Measurements from ENCODE around the gene CLEC7A. TPM values are rescaled to one million over a fixed set of nuclear protein-coding genes. Genes with fewer than 3 reads are reported as not detected.

The CLEC7A gene
- total and polyA plus RNA-seq, 9 of the 15 experiments (the other 6 are each of a cell fraction or from before 2014, with no cell fraction given): 0.16 TPM; not detected in 8

GRCh38 chr12:10102322-10102721 lies 27.7 kb downstream of the CLEC7A start (continued):
- TF ChIP-seq ARID3A (IDR thresholded peaks at IDR 0.05; ENCODE audit: borderline replicate concordance, low read depth, low read length) (no peak), POLR2A (conservative IDR thresholded peaks at IDR 0.05) (no peak)

GRCh38 chr12:10101648-10102220 lies 28.3 kb downstream of the CLEC7A start:
- Histone ChIP-seq H3K9me3 (replicated peaks; ENCODE audit: control insufficient read depth, insufficient read depth, low read depth, low read length) (no peaks in the 10 kb centered on the region), H3K4me3 (no peak overlapping the region), H3K27ac (ENCODE audit: extremely low read depth, low read depth, low read length) (no peak overlapping the region), H2AFZ (ENCODE audit: low read depth, low read length) (no peak overlapping the region), H3K4me1 (replicated peaks in 1 of 2; ENCODE audit: control insufficient read depth in 2 of 2, insufficient read depth in 2 of 2, low read length in 2 of 2) (no peaks in the 10 kb centered on the region), H3K4me2 (ENCODE audit: insufficient read depth, low read length) (no peak overlapping the region), H3K79me2 (ENCODE audit: control insufficient read depth, insufficient read depth, low read length) (no peaks in the 10 kb centered on the region), H3K9ac (ENCODE audit: insufficient read depth in 1 of 2, low read depth in 2 of 2, low read length in 2 of 2) (no peak overlapping the region), H3K27me3 (ENCODE audit: control insufficient read depth in 2 of 2, insufficient read depth in 2 of 2, low read length in 2 of 2) (peaks cover 0 to 6% of the 10 kb centered on the region in 2 experiments; a peak in 1 of 5 replicates), H4K20me1 (replicated peaks; ENCODE audit: control insufficient read depth, insufficient read depth, low read length) (no peaks in the 10 kb centered on the region), H3K9me1 (ENCODE audit: control insufficient read depth, insufficient read depth, low read length) (no peaks in the 10 kb centered on the region), H3K36me3 (ENCODE audit: control insufficient read depth, insufficient read depth, low read length) (no peaks in the 10 kb centered on the region)
- in situ Hi-C loops (cut with MboI): no loop called here
- ATAC-seq: no peak
- intact Hi-C loops (cut with micrococcal nuclease): no loop called here
- BruUV-seq (replicated peaks): no TSS peak
- CTCF ChIA-PET (ENCODE audit: low intra/inter-chr PET ratio): interaction anchor here (0.6 kb wide), 1 partner anchor 140 kb away, joined by 3 read pairs; no protein-coding TSS in a partner anchor
- 0% methylated on average over 1 of the region's 1 CpG for WGBS (ENCODE audit: insufficient coverage, low coverage, missing lambda C conversion rate)
- FAIRE-seq: no peak
- DNase-seq (ENCODE audit: extremely low read depth in 1 of 4, low spot score in 3 of 4): no peak
- POLR2A ChIA-PET: no interaction called here
- TF ChIP-seq YBX1 (IDR thresholded peaks at IDR 0.05) (no peak), AFF4 (CRISPR knock-in tag; IDR thresholded peaks at IDR 0.05) (no peak), POU5F1 (IDR thresholded peaks at IDR 0.05; ENCODE audit: borderline replicate concordance, low read depth, low read length, partially characterized antibody) (no peak), CEBPB (tag; IDR thresholded peaks at IDR 0.05) (no peak), ZNF518B (CRISPR knock-in tag; IDR thresholded peaks at IDR 0.05) (no peak), ZNF239 (CRISPR knock-in tag; IDR thresholded peaks at IDR 0.05) (no peak), KAT7 (CRISPR knock-in tag; IDR thresholded peaks at IDR 0.05; ENCODE audit: borderline replicate concordance) (no peak), TFE3 (CRISPR knock-in tag; IDR thresholded peaks at IDR 0.05) (no peak)

All from K562 (cell line).